GM13977 (cell line): Measurements from ENCODE around the gene SPATA20.

ENCODE experiments used
- DNase-seq: peaks from one replicate; pipeline ENCODE4 v3.0.0; 2012; ENCODE audit warnings: low spot score
- CTCF ChIP-seq: IDR thresholded peaks from 2 replicates; pipeline ENCODE4 v1.5.1; 2012; ENCODE audit warnings: mild to moderate bottlenecking, control low read depth; ENCODE audit not compliant: insufficient read depth; ENCODE audit errors: extremely low read depth, missing control alignments
- in situ Hi-C: fragments of 300-500 bp; cut with MboI; formaldehyde crosslinking; loops from one replicate; pipeline ENCODE4 v1.12.0; 2022; ENCODE audit warnings: low sequenced_read_pairs, low pct_unique_long_range_greater_than_20kb, mixed read lengths, inconsistent platforms; ENCODE audit not compliant: unreplicated experiment

Gene SPATA20

GRCh38 chr17:50550661-50551432 is 3.9 kb downstream of the SPATA20 start:
- DNase-seq, result no peak
- TF ChIP-seq CTCF, result peak; percentile 55
- in situ Hi-C loops, result no loop called here

GRCh38 chr17:50551433-50551815 is 4.5 kb downstream of the SPATA20 start:
- in situ Hi-C loops, result no loop called here
- TF ChIP-seq CTCF, result no peak

DNA sequence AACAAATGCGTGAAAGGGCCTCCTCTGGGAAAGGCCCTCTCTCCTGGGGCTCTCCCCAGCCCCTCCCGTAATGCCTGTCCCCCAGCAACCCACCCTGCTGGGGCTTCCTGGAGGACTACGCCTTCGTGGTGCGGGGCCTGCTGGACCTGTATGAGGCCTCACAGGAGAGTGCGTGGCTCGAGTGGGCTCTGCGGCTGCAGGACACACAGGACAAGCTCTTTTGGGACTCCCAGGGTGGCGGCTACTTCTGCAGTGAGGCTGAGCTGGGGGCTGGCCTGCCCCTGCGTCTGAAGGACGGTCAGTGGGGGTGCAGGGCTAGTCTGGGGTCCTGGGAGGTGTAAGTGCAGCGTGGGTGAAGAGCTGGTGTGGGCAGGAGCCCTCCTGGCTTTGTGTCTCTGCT is 4.9 kb downstream of the SPATA20 start:
- TF ChIP-seq CTCF, result no peak
- in situ Hi-C loops, result no loop called here
- no peak for DNase-seq

More at GRCh38 chr17:50551433-50551815, 4.5 kb downstream of the SPATA20 start:
- no peak for DNase-seq

DNA sequence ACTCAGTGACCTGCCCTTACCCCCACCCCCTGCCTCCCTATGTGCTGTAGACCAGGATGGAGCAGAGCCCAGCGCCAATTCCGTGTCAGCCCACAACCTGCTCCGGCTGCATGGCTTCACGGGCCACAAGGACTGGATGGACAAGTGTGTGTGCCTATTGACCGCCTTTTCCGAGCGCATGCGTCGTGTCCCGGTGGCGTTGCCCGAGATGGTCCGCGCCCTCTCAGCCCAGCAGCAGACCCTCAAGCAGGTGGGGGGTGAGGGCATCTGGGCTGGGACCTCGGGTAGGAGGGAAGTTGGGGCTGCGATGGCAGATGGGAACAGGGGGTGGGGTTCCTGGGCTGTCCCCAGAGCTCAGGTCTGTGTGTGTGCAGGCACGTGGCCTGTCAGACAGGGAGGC is 7.2 kb downstream of the SPATA20 start:
- no peak for TF ChIP-seq CTCF
- no peak for DNase-seq
- in situ Hi-C loops, result no loop called here

GRCh38 chr17:50556803-50557202 is 9.8 kb downstream of the SPATA20 start:
- TF ChIP-seq CTCF, result no peak
- DNase-seq, result no peak

GRCh38 chr17:50557630-50558029 is 10.7 kb downstream of the SPATA20 start:
- no peak for DNase-seq
- in situ Hi-C loops, result no loop called here
- TF ChIP-seq CTCF, result no peak

More at GRCh38 chr17:50556803-50557202, 9.8 kb downstream of the SPATA20 start:
- in situ Hi-C loops, result no loop called here
